Measurements from ENCODE around the gene SLC7A1. TPM values are rescaled to one million over a fixed set of nuclear protein-coding genes. Genes with fewer than 3 reads are reported as not detected.

Gene SLC7A1
- total and polyA plus RNA-seq, 4 donors: 0.90 to 22.6 (median 1.4) TPM

- TF ChIP-seq HNF4A (conservative IDR thresholded peaks at IDR 0.05): no peak
- no peak for TF ChIP-seq YY1 (IDR thresholded peaks at IDR 0.05)
- no peak for TF ChIP-seq RXRA (IDR thresholded peaks at IDR 0.05)
- TF ChIP-seq MAX (IDR thresholded peaks at IDR 0.05): no peak
- no peak for TF ChIP-seq TAF1 (conservative IDR thresholded peaks at IDR 0.05)
- TF ChIP-seq EGR1 (IDR thresholded peaks at IDR 0.05; ENCODE audit: low read depth in 2 of 2): no peak
- no peak for TF ChIP-seq GABPA (IDR thresholded peaks at IDR 0.05 in 1 of 2, conservative IDR thresholded peaks at IDR 0.05 in 1 of 2)
These were observed 22.9 kb downstream of the SLC7A1 start (continued) for GRCh38 chr13:29572575-29572974.

GRCh38 chr13:29571876-29572570 is 23.5 kb downstream of the SLC7A1 start:
- Histone ChIP-seq H3K27ac (ENCODE audit: low read depth in 1 of 2, low read length in 2 of 2) (no peak overlapping the region), H3K9me3 (ENCODE audit: control insufficient read depth in 4 of 4, low read length in 3 of 4) (no peaks in the 10 kb centered on the region), H3K27me3 (ENCODE audit: control insufficient read depth in 4 of 4, insufficient read depth in 4 of 4, low read length in 3 of 4) (no peaks in the 10 kb centered on the region), H3K4me3 (ENCODE audit: low read depth in 1 of 3, low read length in 3 of 3) (no peak overlapping the region), H3K9ac (ENCODE audit: low read depth in 1 of 2, low read length in 2 of 2) (no peak overlapping the region), H3K4me1 (ENCODE audit: control insufficient read depth in 4 of 4, insufficient read depth in 4 of 4, low read length in 3 of 4) (peaks cover 0 to 2% (median 0%) of the 10 kb centered on the region in 4 donors), H3K36me3 (ENCODE audit: control insufficient read depth in 4 of 4, insufficient read depth in 3 of 4, low read depth in 1 of 4, low read length in 3 of 4) (no peaks in the 10 kb centered on the region)
- 94% methylated on average over 17 of the region's 17 CpGs for WGBS
- TF ChIP-seq HNF4G (IDR thresholded peaks at IDR 0.05) (no peak), SP1 (IDR thresholded peaks at IDR 0.05) (peak; percentile 28), HNF4A (conservative IDR thresholded peaks at IDR 0.05) (no peak), ATF3 (IDR thresholded peaks at IDR 0.05) (no peak), TAF1 (conservative IDR thresholded peaks at IDR 0.05) (no peak), EGR1 (IDR thresholded peaks at IDR 0.05; ENCODE audit: low read depth in 2 of 2) (no peak), RAD21 (IDR thresholded peaks at IDR 0.05) (no peak), MAX (IDR thresholded peaks at IDR 0.05) (no peak), FOXA1 (IDR thresholded peaks at IDR 0.05) (no peak), NR2F2 (IDR thresholded peaks at IDR 0.05) (no peak), RXRA (IDR thresholded peaks at IDR 0.05) (peak in 1 of 2 donors; percentile 20), REST (IDR thresholded peaks at IDR 0.05) (no peak), FOXA2 (IDR thresholded peaks at IDR 0.05) (no peak), JUND (IDR thresholded peaks at IDR 0.05) (no peak), YY1 (IDR thresholded peaks at IDR 0.05) (no peak)
- TF ChIP-seq, protein P1, sequence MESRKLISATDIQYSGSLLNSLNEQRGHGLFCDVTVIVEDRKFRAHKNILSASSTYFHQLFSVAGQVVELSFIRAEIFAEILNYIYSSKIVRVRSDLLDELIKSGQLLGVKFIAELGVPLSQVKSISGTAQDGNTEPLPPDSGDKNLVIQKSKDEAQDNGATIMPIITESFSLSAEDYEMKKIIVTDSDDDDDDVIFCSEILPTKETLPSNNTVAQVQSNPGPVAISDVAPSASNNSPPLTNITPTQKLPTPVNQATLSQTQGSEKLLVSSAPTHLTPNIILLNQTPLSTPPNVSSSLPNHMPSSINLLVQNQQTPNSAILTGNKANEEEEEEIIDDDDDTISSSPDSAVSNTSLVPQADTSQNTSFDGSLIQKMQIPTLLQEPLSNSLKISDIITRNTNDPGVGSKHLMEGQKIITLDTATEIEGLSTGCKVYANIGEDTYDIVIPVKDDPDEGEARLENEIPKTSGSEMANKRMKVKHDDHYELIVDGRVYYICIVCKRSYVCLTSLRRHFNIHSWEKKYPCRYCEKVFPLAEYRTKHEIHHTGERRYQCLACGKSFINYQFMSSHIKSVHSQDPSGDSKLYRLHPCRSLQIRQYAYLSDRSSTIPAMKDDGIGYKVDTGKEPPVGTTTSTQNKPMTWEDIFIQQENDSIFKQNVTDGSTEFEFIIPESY (IDR thresholded peaks at IDR 0.05): no peak
- TF ChIP-seq, protein P2, sequence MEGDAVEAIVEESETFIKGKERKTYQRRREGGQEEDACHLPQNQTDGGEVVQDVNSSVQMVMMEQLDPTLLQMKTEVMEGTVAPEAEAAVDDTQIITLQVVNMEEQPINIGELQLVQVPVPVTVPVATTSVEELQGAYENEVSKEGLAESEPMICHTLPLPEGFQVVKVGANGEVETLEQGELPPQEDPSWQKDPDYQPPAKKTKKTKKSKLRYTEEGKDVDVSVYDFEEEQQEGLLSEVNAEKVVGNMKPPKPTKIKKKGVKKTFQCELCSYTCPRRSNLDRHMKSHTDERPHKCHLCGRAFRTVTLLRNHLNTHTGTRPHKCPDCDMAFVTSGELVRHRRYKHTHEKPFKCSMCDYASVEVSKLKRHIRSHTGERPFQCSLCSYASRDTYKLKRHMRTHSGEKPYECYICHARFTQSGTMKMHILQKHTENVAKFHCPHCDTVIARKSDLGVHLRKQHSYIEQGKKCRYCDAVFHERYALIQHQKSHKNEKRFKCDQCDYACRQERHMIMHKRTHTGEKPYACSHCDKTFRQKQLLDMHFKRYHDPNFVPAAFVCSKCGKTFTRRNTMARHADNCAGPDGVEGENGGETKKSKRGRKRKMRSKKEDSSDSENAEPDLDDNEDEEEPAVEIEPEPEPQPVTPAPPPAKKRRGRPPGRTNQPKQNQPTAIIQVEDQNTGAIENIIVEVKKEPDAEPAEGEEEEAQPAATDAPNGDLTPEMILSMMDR (IDR thresholded peaks at IDR 0.05; ENCODE audit: low read depth, low read length, missing input control): no peak
- no peak for DNase-seq (ENCODE audit: low spot score)
